ENCODE results near the gene CAMK1D.

CAMK1D gene

GRCh38 chr10:12828736-12829135 lies 479.4 kb downstream of the CAMK1D start:
- DNase-seq (ENCODE audit: low spot score) = no peak

DNA sequence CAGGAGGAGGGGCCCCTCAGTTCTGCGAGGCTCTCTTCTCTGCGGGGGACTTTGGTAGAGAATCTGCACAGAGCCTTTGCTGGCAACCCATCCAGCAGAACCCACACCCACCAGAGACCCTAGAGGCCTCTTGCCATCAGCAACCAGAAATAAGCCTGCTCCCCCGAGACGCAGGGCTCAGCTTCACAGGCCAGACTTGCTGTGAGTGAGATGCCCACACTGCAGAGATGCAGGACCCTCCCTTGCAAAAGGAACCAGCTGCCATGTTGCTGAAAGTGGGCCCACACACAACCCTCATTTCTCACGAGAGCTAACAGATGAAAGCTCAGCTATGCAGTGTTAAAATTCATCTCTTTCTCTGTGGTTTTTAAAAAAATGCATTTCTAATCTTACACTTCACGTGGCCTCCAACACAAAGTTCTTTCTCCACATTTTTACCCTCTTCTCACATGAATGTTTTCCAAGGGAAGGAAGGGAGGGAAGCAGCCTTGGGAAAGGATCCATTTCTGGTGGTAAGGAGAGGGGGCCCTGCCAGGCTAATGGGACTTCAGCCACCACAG lies 480.6 kb downstream of the CAMK1D start:
- peak; percentile 52 for DNase-seq (ENCODE audit: low spot score)

- DNase-seq (ENCODE audit: low spot score) = no peak
Measured at GRCh38 chr10:12832096-12832495, 482.7 kb downstream of the CAMK1D start.

- no peak for DNase-seq (ENCODE audit: low spot score)
Measured at GRCh38 chr10:12833451-12833850, 484.1 kb downstream of the CAMK1D start.

- DNase-seq (ENCODE audit: low spot score) = no peak
Measured at GRCh38 chr10:12834116-12834665, 484.8 kb downstream of the CAMK1D start.

- no peak for DNase-seq (ENCODE audit: low spot score)
Measured at GRCh38 chr10:12834721-12835120, 485.4 kb downstream of the CAMK1D start.

DNA sequence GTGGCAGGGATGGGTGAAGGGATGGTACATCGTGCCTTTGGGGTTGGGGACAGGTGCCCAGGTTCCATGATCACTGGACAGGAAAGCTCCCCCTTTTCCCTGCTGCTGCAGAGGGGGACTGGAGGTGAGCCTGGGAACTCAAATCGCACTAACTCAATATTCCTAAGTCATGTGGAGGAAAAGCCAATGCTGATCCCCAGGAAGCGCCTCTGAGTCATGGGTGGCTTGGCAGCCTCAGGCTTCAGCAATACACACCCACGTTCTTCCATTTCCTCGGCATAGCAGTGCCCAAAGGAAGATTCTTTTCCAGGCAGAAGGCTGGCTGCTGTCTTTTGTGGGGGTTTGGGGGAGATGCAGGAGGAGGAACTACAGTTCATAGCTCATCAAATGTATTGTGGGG lies 486.4 kb downstream of the CAMK1D start:
- DNase-seq (ENCODE audit: low spot score) = no peak

DNA sequence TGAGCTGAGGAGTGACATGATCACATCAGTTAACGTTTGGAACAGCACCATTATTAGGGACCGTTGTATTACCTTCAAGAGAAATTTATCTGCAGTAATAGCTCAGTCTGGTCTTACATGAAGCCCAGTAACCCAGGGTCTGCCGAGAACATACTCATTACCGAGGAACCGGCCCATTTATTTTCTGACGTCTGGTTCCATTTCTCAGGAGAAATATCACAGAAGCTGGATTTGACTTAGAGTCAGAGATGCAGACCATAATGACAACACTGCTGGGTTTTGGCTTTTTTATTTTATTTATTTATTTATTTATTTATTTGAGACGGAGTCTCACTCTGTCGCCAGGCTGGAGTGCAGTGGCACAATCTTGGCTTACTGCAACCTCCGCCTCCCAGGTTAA lies 489.0 kb downstream of the CAMK1D start:
- no peak for DNase-seq (ENCODE audit: low spot score)

DNA sequence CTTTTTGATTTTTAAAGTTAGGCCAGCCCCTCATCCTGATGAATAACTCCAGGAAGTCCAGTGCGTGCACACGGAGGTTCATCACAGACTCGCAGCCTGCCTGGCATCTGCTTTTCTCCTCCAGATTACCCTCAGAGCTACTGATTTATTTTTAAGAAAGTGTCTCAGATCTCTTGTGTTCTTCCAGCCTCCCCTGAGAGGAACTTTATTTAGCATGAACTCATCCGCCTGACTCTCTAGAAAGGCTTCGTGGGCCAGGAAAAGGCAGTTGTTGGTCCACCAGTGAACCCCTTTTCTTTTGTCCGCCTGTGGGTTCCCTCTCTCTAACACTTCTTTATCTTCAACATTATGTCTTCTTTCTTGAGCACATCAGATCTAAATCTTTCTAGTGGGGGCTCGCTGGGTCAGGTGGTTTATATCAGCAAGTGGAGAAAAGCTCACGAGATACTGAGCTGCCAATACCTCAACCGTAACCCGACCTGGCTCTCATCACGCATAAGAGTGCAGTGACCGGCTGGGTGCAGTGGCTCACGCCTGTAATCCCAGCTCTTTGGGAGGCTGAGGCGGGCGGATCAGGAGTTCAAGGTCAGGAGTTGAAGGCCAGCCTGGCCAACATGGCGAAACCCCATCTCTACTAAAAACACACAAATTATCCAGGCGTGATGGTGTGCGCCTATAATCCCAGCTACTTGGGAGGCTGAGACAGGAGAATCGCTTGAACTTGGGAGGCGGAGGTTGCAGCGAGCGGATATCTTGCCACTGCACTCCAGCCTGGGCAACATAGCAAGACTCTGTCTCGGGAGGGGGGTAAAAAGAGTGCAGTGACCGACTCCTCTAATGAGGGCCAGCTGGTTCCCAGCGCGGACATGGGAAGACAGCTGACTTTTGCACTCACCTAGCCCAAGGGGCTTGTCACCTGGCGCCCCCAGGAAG lies 489.9 kb downstream of the CAMK1D start:
- DNase-seq (ENCODE audit: low spot score) = no peak

DNA sequence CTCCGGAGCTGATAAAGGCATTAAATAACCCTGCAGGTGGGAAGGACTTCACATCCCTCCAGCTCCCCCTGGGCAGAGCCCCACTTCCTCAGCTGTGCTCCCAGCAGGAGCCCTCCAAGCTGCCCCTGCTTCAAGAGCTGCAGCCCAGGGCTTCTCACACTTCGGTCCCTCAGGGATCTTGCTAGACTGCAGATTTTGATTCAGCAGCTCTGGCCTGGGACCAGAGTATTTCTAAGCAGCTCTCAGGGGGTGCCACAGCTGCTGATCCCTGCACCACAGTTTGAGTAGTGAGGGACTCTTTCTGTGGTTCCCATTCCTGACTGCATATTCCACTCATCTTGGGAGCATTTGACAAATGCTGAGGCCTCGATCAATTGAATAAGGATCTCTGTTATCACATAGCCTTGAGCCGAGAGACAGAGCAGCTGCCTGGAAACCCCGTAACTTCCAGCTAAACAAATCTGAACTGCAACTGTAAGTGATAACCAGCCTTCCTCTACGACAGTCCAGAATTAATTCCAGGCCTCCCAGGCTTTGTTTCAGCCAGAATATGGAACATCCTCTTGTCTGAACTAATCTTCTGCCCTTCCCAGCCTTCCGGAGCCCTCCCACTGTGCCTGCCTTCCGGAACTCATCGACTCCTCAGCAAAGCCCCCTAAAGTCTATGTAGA lies 490.7 kb downstream of the CAMK1D start:
- no peak for DNase-seq (ENCODE audit: low spot score)

- DNase-seq (ENCODE audit: low spot score) = no peak
Measured at GRCh38 chr10:12841426-12841825, 492.1 kb downstream of the CAMK1D start.

DNA sequence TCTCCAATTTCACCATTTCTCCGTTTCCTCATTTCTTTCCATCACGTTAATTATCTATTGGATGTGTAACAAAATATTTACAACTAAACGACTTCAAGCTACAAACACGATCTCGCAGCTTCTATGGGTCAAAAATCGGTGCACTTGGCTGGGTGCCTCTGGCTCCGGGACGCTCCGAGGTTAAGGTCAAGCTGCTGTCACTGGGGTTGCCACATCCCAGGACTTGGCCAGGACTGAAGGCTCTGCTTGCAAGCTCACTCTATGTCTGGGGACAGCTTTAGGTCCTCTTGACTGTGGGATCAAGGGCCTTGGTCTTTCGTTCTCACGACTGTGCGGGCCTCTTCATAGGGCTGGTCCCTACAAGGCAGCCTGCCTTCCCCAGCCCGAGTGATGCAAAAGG lies 492.5 kb downstream of the CAMK1D start:
- no peak for DNase-seq (ENCODE audit: low spot score)

- DNase-seq (ENCODE audit: low spot score) = no peak
Measured at GRCh38 chr10:12842310-12842709, 493.0 kb downstream of the CAMK1D start.

- no peak for DNase-seq (ENCODE audit: low spot score)
Measured at GRCh38 chr10:12843296-12843945, 494.1 kb downstream of the CAMK1D start.

- peak; percentile 77 for DNase-seq (ENCODE audit: low spot score)
Measured at GRCh38 chr10:12844811-12845483, 495.6 kb downstream of the CAMK1D start.

DNA sequence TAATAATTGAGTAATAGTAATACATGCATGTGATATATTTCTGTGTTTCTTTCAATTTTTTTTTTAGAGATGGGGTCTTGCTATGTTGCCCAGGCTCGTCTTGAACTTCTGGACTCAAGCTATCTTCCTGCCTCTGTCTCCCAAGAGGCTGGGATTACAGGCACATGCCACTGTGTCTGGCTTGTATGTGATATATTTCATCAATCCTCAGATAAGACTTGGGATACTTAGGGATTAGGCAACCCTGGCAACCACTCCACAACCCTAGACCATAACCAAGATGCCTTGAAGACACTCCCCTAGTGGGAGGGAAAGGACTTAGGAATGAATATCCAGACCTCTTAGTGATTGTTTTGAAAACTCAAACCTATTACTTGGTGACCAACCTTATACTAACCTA lies 497.4 kb downstream of the CAMK1D start:
- DNase-seq (ENCODE audit: low spot score) = no peak

DNA sequence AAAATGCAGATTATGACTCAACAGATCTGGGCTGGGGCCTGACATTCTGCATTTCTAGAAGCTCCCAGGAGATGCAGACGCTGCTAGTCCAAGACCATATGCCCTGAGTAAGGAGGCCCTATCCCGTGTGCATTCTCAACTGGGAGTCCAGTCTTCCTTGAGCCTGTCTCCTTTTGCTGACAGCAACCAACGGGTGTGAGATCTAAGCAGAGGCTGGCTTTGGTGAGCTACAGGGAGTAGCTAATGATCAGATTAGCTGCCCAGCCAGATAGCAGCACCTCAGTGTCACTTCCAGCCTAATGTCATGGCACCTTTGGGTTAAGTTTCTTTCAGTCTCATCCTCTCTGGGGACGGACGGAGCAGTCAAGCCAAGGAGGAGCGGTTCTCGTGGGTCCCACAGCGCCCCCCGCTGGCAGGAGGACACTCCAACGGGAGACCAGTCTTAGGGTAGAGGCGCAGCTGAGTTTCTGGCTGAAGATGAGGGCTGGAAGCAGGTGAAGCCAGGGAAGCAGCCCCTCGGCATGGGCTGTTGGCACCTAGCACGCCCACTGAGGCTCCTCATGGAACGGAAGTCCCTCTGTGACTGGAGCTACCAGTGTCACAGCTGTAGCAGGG lies 498.1 kb downstream of the CAMK1D start:
- no peak for DNase-seq (ENCODE audit: low spot score)

DNA sequence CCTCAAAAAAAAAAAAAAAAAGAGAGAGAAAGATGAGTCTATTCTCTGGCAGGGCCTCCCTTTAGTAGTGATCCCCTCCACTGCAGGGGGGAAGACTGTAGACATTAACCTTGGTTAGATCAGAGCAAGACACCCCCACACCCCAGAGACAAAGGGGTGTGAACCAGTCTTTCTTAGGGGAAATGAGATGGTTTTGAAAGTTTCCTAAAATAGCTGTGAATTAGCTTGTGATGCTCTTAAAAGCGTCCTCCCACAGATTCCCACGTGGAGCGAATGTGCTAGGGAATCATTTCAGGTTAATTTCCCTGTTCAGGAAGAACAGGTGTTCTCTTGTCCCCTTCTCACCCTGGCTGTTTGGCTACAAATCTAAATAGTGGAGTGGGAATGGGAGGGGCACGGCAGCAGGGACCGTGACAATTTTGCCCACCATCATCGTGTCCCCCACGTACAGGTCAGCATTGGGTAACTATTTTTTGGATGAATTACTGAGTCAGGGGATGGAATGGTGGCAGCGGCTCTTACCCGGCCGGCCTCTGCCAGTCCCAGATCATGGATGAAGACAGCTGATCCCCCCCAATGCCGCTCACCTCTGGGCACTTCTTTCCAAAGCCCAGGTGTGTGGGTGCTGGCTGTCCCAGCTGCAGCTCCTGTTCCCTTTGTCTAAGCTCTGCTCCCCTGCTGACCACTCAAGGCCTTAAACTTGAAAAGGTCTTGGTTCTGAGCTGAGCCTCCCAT lies 499.3 kb downstream of the CAMK1D start:
- no peak for DNase-seq (ENCODE audit: low spot score)

DNA sequence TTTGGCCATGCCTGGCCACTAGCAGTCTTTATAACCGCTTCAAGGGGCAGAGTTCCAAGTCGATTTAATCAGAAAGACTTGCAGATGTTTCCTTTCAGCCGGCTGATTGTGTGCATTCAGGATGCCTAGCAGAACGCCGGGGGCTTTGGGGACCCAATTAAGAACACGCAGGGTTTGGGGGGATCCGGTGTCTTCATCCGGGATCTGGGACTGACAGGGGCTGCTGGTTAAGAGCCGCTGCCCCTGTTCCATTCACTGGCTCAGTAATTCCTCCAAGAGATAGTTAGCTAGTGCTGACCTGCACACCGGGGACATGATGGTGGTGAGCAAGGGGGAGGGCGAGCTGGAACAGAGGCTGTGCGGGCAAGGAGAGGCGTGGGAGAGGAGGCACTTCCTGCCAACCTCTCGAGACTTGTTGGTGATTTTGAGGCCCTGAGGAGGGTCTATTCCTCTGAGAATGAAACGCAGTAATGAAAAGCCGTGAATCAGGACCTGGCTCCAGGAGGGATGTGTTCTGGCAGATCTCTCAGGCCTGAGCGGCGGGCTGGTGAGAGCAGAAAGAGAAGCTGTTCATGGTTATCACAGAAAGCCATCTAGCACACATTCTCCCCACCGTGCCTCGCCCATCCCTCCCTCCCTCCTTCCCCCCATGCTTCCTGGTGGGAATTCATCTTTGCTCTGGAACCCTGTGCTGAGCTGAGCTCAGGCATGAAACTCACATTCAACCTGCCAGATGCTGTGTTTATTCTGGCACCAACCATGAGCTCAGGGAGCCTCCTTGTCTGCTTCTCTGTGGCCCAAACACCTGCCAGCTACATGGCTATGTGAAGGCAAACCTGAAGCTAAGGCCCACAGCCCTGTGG lies 500.2 kb downstream of the CAMK1D start:
- DNase-seq (ENCODE audit: low spot score) = no peak

GRCh38 chr10:12852687-12853086 lies 503.3 kb downstream of the CAMK1D start:
- DNase-seq (ENCODE audit: low spot score) = no peak

All from left forelimb (tissue), 1 donor.